NCI-H82 treated with DMSO at 0.1 percent for 48 hours (cell line): ENCODE data around the gene KIAA0319L.
"Not testable (repeated sequence)": the region's sequence is repeated elsewhere in the genome, so short reads cannot be mapped to it uniquely, and the experiment has no call there.

Experiments used
- DNase-seq: peaks from one replicate; lab custom pipeline; 2025; ENCODE audit not compliant: unreplicated experiment; lab: John Stamatoyannopoulos, UW

The KIAA0319L gene

GRCh38 chr1:35499231-35499630 is 58.0 kb downstream of the KIAA0319L start:
- DNase-seq: peak; percentile 67

GRCh38 chr1:35497571-35497970 is 59.6 kb downstream of the KIAA0319L start:
- no peak for DNase-seq

GRCh38 chr1:35490250-35490649 is 67.0 kb downstream of the KIAA0319L start:
- no peak for DNase-seq

- no peak for DNase-seq
Measured at GRCh38 chr1:35488336-35488735, 68.9 kb downstream of the KIAA0319L start.

- DNase-seq: no peak
Measured at GRCh38 chr1:35486858-35487408, 70.3 kb downstream of the KIAA0319L start.

GRCh38 chr1:35481229-35481628 is 76.0 kb downstream of the KIAA0319L start:
- no peak for DNase-seq

- DNase-seq: no peak
Measured at GRCh38 chr1:35477870-35478269, 79.3 kb downstream of the KIAA0319L start.

- no peak for DNase-seq
Measured at GRCh38 chr1:35475856-35476674, 81.1 kb downstream of the KIAA0319L start.

- no peak for DNase-seq
Measured at GRCh38 chr1:35475356-35475755, 81.8 kb downstream of the KIAA0319L start.

- not testable (repeated sequence) for DNase-seq
Measured at GRCh38 chr1:35473216-35473615, 84.0 kb downstream of the KIAA0319L start.

GRCh38 chr1:35470977-35471613 is 86.1 kb downstream of the KIAA0319L start:
- DNase-seq: no peak

GRCh38 chr1:35466120-35466519 is 91.1 kb downstream of the KIAA0319L start:
- no peak for DNase-seq

GRCh38 chr1:35463749-35464148 is 93.5 kb downstream of the KIAA0319L start:
- not testable (repeated sequence) for DNase-seq

- DNase-seq: no peak
Measured at GRCh38 chr1:35463232-35463631, 94.0 kb downstream of the KIAA0319L start.

- DNase-seq: no peak
Measured at GRCh38 chr1:35461966-35462651, 95.1 kb downstream of the KIAA0319L start.

GRCh38 chr1:35460796-35461195 is 96.4 kb downstream of the KIAA0319L start:
- DNase-seq: no peak

GRCh38 chr1:35454616-35455015 is 102.6 kb downstream of the KIAA0319L start:
- DNase-seq: no peak

GRCh38 chr1:35454176-35454575 is 103.0 kb downstream of the KIAA0319L start:
- no peak for DNase-seq

- no peak for DNase-seq
Measured at GRCh38 chr1:35453031-35453430, 104.2 kb downstream of the KIAA0319L start.

GRCh38 chr1:35452106-35452774 is 105.0 kb downstream of the KIAA0319L start:
- DNase-seq: no peak

GRCh38 chr1:35451125-35451528 is 106.1 kb downstream of the KIAA0319L start:
- peak; percentile 39 for DNase-seq
